Measurements from ENCODE around the gene EHF. TPM values are rescaled to one million over a fixed set of nuclear protein-coding genes. Genes with fewer than 3 reads are reported as not detected.
A peak's percentile ranks its signal among the peaks of the same experiment; 100 is the strongest.
"Not testable (repeated sequence)": the region's sequence is repeated elsewhere in the genome, so short reads cannot be mapped to it uniquely, and the experiment has no call there.

The EHF gene
- total RNA-seq, 2 donors from 2014 or later: not detected

DNA sequence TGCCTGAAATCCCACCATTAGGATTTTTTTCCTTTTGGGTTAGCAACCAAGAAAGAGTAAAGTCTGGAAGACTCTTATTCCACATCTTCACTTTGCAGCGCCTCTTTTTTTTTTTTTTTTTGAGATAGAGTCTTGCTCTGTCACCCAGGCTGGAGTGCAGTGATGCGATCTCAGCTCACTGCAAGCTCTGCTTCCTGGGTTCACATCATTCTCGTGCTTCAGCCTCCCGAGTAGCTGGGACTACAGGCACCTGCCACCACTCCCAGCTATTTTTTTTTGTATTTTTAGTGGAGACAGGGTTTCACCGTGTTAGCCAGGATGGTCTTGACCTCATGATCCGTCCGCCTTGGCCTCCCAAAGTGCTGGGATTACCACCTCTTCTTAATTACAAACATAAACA is 31.7 kb upstream of the EHF start:
- not testable (repeated sequence) for ATAC-seq (replicated peaks in 1 of 2); H3K9me3 Mint-ChIP-seq; H3K36me3 Mint-ChIP-seq (ENCODE audit: insufficient read depth in 2 of 2); H3K27ac Mint-ChIP-seq; H3K4me3 Mint-ChIP-seq; DNase-seq
- peaks cover 11% of the 10 kb centered on the region for H3K4me1 Mint-ChIP-seq (ENCODE audit: low read depth)
- peaks cover 79% of the 10 kb centered on the region for H3K27me3 Mint-ChIP-seq (ENCODE audit: low read depth)

GRCh38 chr11:34593085-34593484 is 27.8 kb upstream of the EHF start:
- Mint-ChIP-seq H3K4me3 (no peak overlapping the region), H3K27me3 (ENCODE audit: low read depth) (peaks cover 63% of the 10 kb centered on the region), H3K4me1 (ENCODE audit: low read depth) (no peaks in the 10 kb centered on the region), H3K9me3 (peaks cover 2 to 6% of the 10 kb centered on the region in 2 donors), H3K36me3 (ENCODE audit: insufficient read depth in 2 of 2) (peaks cover 4 to 6% of the 10 kb centered on the region in 2 donors), H3K27ac (no peak overlapping the region)
- DNase-seq (no peak), ATAC-seq (replicated peaks in 1 of 2) (no peak)

DNA sequence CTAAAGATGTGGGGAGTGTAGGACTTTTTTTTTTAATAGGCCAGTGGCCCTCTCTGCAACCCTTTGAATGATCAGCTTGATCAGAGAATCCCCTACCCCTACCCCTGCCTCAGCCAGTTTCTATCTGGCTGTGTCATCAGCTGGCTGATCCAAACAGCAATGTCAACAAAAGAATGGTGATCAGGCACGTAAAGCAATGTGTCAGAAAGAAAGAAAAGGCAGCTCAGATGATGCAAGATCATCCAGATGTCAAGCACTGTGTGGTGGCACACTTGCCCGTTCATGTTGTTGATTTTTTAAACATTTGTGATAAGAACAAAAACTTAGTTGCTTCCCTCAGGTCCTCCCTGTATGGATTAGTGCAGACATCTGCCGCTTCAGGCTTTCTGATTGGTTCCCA is 26.3 kb upstream of the EHF start:
- H3K9me3 Mint-ChIP-seq: peaks cover 2 to 6% of the 10 kb centered on the region in 2 donors
- no peak for ATAC-seq (replicated peaks in 1 of 2)
- peaks cover 4% of the 10 kb centered on the region for H3K4me1 Mint-ChIP-seq (ENCODE audit: low read depth)
- H3K4me3 Mint-ChIP-seq: no peak overlapping the region
- no peak for DNase-seq
- H3K27ac Mint-ChIP-seq: no peak overlapping the region
- peaks cover 4 to 6% of the 10 kb centered on the region in 2 donors for H3K36me3 Mint-ChIP-seq (ENCODE audit: insufficient read depth in 2 of 2)
- H3K27me3 Mint-ChIP-seq (ENCODE audit: low read depth): peaks cover 51% of the 10 kb centered on the region

DNA sequence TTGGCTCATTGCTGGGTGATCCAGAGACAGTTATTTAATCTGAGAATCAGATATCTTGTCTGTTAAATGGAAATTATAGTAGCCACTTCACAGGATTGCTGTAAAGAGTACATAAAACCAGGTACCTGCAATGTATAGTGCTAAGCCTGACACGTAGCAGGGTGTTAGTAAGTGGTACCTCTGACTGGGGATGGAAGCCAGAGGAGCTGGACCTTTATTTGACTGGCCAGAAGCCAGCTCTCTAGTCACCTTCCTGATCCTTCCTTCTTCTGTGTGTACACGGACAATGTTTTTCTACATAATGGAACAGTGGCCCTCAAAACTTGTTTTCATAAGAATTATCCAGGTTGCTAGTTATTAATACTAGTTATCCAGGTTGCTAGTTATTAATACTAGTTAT is 25.5 kb upstream of the EHF start:
- H3K4me3 Mint-ChIP-seq: no peak overlapping the region
- ATAC-seq (replicated peaks in 1 of 2) (no peak), DNase-seq (no peak)
- peaks cover 4 to 6% of the 10 kb centered on the region in 2 donors for H3K36me3 Mint-ChIP-seq (ENCODE audit: insufficient read depth in 2 of 2)
- peaks cover 2 to 6% of the 10 kb centered on the region in 2 donors for H3K9me3 Mint-ChIP-seq
- H3K27ac Mint-ChIP-seq: no peak overlapping the region
- H3K4me1 Mint-ChIP-seq (ENCODE audit: low read depth): peaks cover 10% of the 10 kb centered on the region
- H3K27me3 Mint-ChIP-seq (ENCODE audit: low read depth): peaks cover 43% of the 10 kb centered on the region

- peaks cover 40% of the 10 kb centered on the region for H3K27me3 Mint-ChIP-seq (ENCODE audit: low read depth)
- H3K9me3 Mint-ChIP-seq: peaks cover 2 to 6% of the 10 kb centered on the region in 2 donors
- peaks cover 10% of the 10 kb centered on the region for H3K4me1 Mint-ChIP-seq (ENCODE audit: low read depth)
- H3K36me3 Mint-ChIP-seq (ENCODE audit: insufficient read depth in 2 of 2): peaks cover 4 to 6% of the 10 kb centered on the region in 2 donors
- DNase-seq (no peak), ATAC-seq (replicated peaks in 1 of 2) (no peak)
- no peak overlapping the region for H3K27ac Mint-ChIP-seq
- no peak overlapping the region for H3K4me3 Mint-ChIP-seq
Measured at GRCh38 chr11:34595960-34596644, 24.8 kb upstream of the EHF start.

- Mint-ChIP-seq H3K4me3 (peak overlapping the region in 1 of 2 donors; percentile 54), H3K27me3 (ENCODE audit: low read depth) (peaks cover 35% of the 10 kb centered on the region), H3K36me3 (ENCODE audit: insufficient read depth in 2 of 2) (no peaks in the 10 kb centered on the region), H3K27ac (peak overlapping the region; percentile 5), H3K4me1 (ENCODE audit: low read depth) (peaks cover 10% of the 10 kb centered on the region), H3K9me3 (no peaks in the 10 kb centered on the region)
- DNase-seq: no peak
- ATAC-seq (replicated peaks in 1 of 2): peak; percentile 15 to 70
Measured at GRCh38 chr11:34599406-34599945, 21.4 kb upstream of the EHF start.

DNA sequence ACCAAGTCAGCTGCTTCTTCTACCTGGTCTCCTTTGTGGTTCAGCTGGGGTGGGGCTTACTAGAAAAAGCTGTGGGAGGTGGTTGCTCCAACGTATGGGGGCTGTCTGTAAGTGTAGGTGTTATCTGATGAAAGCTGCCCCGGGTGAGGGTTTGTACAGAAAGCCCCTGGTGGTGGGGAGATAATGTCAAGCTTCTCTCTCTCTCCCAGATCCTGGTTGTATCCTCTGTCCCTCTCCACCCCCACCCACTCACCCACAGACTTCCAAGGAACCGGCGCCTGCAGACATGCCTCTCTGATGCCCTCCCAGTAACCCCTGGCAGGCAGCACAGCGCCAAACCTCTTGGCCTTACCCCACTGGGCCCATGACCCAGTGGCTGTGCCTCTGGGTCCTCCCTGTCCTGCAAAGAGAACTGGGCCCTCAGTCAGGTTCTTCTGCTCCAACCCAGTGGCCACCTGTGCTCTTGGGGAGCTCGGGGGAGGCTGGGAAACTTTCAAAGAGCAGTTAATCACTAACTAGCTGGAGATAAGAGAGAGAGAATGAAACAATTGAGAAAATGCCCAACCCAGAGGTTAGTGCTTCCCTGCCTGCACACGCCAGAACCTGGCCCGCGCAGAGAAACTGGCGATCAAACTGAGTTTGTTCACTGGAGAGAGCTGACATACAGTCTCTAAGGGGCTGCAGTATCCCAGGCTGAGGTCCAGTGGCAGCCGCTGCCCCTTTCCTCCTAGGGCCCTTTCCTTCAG is 20.4 kb upstream of the EHF start:
- ATAC-seq (replicated peaks in 1 of 2) (peak in 1 of 2 donors; percentile 30), DNase-seq (no peak)
- Mint-ChIP-seq H3K4me1 (ENCODE audit: low read depth) (peaks cover 10% of the 10 kb centered on the region), H3K27ac (no peak overlapping the region), H3K4me3 (no peak overlapping the region), H3K27me3 (ENCODE audit: low read depth) (peaks cover 29% of the 10 kb centered on the region), H3K9me3 (no peaks in the 10 kb centered on the region), H3K36me3 (ENCODE audit: insufficient read depth in 2 of 2) (no peaks in the 10 kb centered on the region)

GRCh38 chr11:34601085-34601444 is 19.8 kb upstream of the EHF start:
- H3K36me3 Mint-ChIP-seq (ENCODE audit: insufficient read depth in 2 of 2): no peaks in the 10 kb centered on the region
- DNase-seq: no peak
- ATAC-seq (replicated peaks in 1 of 2): no peak
- peaks cover 35% of the 10 kb centered on the region for H3K27me3 Mint-ChIP-seq (ENCODE audit: low read depth)
- H3K9me3 Mint-ChIP-seq: no peaks in the 10 kb centered on the region
- H3K4me1 Mint-ChIP-seq (ENCODE audit: low read depth): peaks cover 14% of the 10 kb centered on the region
- no peak overlapping the region for H3K4me3 Mint-ChIP-seq
- no peak overlapping the region for H3K27ac Mint-ChIP-seq

GRCh38 chr11:34601609-34602008 is 19.3 kb upstream of the EHF start:
- no peaks in the 10 kb centered on the region for H3K9me3 Mint-ChIP-seq
- no peak for DNase-seq
- H3K36me3 Mint-ChIP-seq (ENCODE audit: insufficient read depth in 2 of 2): no peaks in the 10 kb centered on the region
- H3K4me1 Mint-ChIP-seq (ENCODE audit: low read depth): peaks cover 18% of the 10 kb centered on the region
- ATAC-seq (replicated peaks in 1 of 2): no peak
- no peak overlapping the region for H3K27ac Mint-ChIP-seq
- H3K27me3 Mint-ChIP-seq (ENCODE audit: low read depth): peaks cover 35% of the 10 kb centered on the region
- H3K4me3 Mint-ChIP-seq: no peak overlapping the region

GRCh38 chr11:34602245-34602644 is 18.6 kb upstream of the EHF start:
- Mint-ChIP-seq H3K27ac (no peak overlapping the region), H3K9me3 (no peaks in the 10 kb centered on the region), H3K4me3 (no peak overlapping the region), H3K36me3 (ENCODE audit: insufficient read depth in 2 of 2) (no peaks in the 10 kb centered on the region), H3K27me3 (ENCODE audit: low read depth) (peaks cover 35% of the 10 kb centered on the region), H3K4me1 (ENCODE audit: low read depth) (peaks cover 18% of the 10 kb centered on the region)
- DNase-seq (no peak), ATAC-seq (replicated peaks in 1 of 2) (no peak)

GRCh38 chr11:34603129-34604001 is 17.5 kb upstream of the EHF start:
- DNase-seq (no peak), ATAC-seq (replicated peaks in 1 of 2) (no peak)
- Mint-ChIP-seq H3K27ac (no peak overlapping the region), H3K4me1 (ENCODE audit: low read depth) (peaks cover 18% of the 10 kb centered on the region), H3K9me3 (no peaks in the 10 kb centered on the region), H3K27me3 (ENCODE audit: low read depth) (peaks cover 35% of the 10 kb centered on the region), H3K36me3 (ENCODE audit: insufficient read depth in 2 of 2) (no peaks in the 10 kb centered on the region), H3K4me3 (no peak overlapping the region)

DNA sequence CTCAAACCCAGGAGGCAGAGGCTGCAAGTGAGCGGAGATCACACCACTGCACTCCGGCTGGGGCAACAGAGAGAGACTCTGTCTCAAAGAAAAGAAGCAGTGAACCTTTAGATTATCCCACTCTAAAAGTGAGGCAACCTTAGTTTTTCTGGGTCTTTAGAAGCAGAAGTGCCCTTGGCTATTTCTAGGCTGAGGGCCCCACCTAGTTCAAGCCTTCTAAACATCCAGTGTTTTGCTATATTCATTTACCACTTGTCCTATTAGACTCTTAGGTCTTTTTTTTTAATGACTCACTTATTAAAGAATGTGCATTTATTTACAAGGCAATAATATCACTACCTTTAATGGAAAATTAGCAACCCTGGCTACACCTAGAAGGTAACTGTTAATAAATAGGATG is 16.7 kb upstream of the EHF start:
- Mint-ChIP-seq H3K27me3 (ENCODE audit: low read depth) (peaks cover 35% of the 10 kb centered on the region), H3K4me1 (ENCODE audit: low read depth) (peaks cover 18% of the 10 kb centered on the region), H3K27ac (no peak overlapping the region), H3K9me3 (no peaks in the 10 kb centered on the region), H3K36me3 (ENCODE audit: insufficient read depth in 2 of 2) (no peaks in the 10 kb centered on the region), H3K4me3 (no peak overlapping the region)
- ATAC-seq (replicated peaks in 1 of 2) (no peak), DNase-seq (no peak)

DNA sequence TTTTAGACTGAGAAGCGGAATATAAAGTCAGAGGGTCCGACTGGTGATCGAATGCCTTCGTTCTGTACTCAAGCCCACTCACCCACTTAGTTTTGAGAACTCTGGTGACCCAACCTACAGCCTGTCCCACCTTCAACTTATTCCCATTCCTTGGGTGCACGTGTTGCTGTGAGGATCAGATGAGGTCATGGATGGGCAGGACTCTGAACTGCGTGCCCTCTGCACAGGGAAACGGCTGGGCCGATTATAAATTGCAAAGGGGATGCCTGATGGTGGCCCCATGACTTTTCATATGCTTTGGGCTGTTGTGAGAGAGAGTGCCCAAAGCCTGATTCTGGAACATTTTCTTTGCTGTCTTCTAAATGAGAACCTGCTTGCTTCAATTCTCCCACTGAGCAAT is 16.0 kb upstream of the EHF start:
- no peak for DNase-seq
- Mint-ChIP-seq H3K27me3 (ENCODE audit: low read depth) (peaks cover 37% of the 10 kb centered on the region), H3K4me3 (no peak overlapping the region), H3K36me3 (ENCODE audit: insufficient read depth in 2 of 2) (no peaks in the 10 kb centered on the region), H3K27ac (no peak overlapping the region), H3K4me1 (ENCODE audit: low read depth) (peaks cover 10% of the 10 kb centered on the region), H3K9me3 (no peaks in the 10 kb centered on the region)
- ATAC-seq (replicated peaks in 1 of 2): no peak

Data from activated T-cell treated with anti-CD3 and anti-CD28 coated beads, Interleukin-2, amount 50 U/mL, for 72 hours (primary cell).